Measurements from ENCODE around the gene ZBED5.
"Not testable (repeated sequence)": the region's sequence is repeated elsewhere in the genome, so short reads cannot be mapped to it uniquely, and the experiment has no call there.

ZBED5 gene

DNA sequence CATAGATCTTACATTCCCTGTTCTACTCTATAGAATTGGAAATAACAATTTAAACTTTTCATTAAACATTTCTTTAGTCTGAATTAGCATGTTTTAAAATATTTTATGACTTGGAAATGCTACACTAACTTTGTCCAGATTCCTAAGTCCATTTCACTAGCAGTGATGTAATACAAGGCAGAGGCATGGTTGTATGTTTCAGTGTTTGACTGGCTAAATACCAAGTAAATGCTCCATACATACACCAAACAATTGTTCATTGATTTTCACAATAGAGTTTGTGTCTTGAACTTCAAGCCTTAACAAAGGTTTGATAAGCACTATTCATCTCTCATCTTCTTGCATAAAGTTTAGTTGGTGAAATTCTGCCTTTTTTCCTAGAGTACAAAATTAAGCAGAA, 13.5 kb downstream of the ZBED5 start:
- no peak for DNase-seq (ENCODE audit: low read depth in 2 of 3, low spot score in 2 of 3)

DNA sequence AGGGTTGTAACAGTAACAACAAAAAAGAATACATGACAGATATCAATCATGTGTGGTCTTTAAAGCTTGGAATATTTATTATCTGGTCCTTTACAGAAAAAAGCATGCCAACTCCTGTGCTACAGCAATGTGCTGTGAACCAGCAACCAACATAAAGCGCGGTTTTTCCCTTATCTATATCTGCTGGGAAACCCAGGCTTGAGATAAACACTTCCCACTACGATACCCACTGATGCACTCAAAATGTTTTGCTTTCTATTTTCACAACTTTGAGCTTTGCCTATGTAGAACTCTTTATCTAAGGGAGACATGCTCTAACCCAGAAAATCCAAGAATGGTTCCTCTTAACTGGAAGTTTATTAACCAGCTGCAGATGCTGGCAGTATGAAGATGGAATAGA, 19.0 kb downstream of the ZBED5 start:
- DNase-seq (ENCODE audit: low read depth in 2 of 3, low spot score in 2 of 3) = no peak

DNA sequence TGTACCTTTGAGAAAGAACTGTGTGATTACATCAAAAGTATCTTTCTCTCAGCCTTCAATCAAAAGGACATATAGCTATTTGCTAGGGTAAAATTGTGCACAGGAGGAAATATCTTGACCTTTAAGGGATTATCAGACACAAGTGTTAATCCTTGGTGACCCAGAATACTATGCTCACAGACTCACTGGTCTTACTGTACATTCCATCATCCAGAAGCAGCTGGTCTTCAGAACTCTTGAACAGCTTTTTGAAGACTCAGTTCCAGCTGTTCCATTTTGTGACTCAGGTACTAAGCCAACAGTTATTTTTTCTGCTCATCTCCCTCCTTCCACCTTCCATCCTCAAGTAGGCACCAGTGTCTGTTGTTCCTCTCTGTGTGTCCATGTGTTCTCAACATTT, 19.8 kb downstream of the ZBED5 start:
- no peak for DNase-seq (ENCODE audit: low read depth in 2 of 3, low spot score in 2 of 3)

DNA sequence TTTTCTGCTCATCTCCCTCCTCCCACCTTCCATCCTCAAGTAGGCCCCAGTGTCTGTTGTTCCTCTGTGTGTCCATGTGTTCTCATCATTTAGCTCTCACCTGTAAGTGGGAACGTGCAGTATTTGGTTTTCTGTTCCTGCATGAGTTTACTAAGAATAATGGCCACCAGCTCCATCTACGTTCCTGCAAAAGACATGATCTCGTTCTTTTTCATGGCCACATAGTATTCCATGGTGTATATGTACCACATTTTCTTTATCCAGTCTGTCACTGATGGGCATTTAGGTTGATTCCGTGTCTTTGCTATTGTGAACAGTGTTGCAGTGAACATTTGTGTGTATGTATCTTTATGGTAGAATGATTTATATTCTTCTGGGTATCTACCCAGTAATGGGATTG, 21.0 kb downstream of the ZBED5 start:
- DNase-seq (ENCODE audit: low read depth in 2 of 3, low spot score in 2 of 3) = not testable (repeated sequence)

DNA sequence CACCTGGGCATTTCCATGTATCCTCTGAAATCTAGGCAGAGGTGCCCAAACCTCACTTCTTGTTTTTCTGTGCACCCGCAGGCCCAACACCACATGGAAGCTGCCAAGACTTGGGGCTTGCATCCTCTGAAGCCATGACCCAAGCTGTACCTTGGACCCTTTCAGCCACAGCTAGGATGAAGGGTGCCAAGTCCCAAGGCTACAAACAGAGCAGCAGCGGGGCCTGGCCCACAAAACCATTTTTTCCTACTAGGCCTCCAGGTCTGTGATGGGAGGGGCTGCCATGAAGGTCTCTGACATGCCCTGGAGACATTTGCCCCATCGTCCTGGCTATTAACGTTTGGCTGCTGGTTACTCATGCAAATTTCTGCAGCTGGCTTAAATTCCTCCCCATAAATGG, 28.7 kb downstream of the ZBED5 start:
- DNase-seq (ENCODE audit: low read depth in 2 of 3, low spot score in 2 of 3) = no peak

DNA sequence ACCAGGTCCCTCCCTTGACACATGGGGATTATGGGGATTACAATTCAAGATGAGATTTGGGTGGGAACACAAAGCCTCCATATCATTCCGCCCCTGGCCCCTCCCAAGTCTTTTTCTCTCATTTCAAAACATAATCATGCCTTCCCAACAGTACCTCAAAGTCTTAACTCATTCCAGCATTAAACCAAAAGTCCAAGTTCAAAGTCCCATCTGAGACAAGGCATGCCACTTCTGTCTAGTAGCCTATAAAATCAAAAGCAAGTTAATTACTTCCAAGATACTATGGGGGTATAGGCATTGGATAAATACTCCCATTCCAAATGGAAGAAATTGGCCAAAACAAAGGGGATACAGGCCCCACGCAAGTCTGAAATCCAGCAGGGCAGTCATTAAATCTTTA, 29.5 kb downstream of the ZBED5 start:
- DNase-seq (ENCODE audit: low read depth in 2 of 3, low spot score in 2 of 3) = no peak

DNA sequence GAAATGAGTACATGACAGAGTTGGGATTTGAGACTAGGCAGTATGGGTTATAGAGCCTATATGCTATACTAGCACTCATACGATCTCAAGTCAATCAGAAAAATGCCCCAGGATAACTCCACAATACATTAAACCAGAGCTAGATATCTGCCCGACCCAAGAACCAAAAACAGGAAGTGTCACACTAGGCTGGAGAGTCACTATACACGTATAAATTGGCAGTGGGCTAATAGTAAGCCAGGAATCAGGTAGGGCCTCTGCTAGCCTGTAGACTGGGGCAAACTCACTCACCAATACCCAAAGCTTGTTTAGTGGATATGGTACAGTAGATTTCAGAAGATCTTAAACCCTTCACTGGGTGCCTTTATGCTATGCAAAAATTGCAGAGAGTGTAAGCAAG, 33.0 kb downstream of the ZBED5 start:
- no peak for DNase-seq (ENCODE audit: low read depth in 2 of 3, low spot score in 2 of 3)

DNA sequence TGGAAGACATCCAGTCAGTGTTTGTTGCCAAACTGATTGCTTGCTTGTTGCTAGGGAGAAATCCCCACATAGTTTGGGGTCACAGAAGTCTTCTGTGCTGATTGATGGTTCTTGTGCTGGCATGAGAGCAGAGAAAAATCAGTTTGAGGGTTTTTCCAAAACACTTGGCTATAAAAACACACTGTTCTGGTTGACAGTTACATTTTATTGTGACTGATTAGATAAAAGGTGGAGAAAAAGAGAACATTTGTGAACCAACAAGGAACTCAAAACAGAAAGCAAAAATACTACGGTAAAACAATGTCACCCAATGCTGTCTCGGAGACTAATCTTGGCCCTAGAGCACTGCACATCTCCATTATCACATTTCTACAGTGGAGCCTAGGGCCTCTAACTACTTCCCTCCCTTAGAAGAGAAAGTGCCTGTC, 34.7 kb downstream of the ZBED5 start:
- DNase-seq (ENCODE audit: low read depth in 2 of 3, low spot score in 2 of 3) = no peak

DNA sequence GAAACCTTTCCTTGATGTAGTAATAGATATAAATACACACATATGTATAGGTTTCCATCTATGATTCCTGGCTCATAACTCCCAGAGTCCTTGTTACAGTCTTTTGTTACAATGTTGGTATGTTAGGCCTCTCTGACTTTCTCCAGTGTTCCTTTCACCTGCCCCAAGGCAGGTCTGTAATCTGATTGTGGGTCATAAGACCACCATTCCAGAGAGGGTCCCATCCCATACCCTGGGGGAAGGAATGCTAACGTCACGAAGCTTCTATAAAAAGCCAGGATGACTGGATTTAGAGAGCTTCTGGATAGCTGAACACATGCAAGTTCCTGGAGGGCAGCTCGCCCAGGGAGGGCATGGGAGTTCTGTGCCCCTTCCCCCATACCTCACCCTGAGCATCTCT, 35.4 kb downstream of the ZBED5 start:
- DNase-seq (ENCODE audit: low read depth in 2 of 3, low spot score in 2 of 3) = not testable (repeated sequence)

DNA sequence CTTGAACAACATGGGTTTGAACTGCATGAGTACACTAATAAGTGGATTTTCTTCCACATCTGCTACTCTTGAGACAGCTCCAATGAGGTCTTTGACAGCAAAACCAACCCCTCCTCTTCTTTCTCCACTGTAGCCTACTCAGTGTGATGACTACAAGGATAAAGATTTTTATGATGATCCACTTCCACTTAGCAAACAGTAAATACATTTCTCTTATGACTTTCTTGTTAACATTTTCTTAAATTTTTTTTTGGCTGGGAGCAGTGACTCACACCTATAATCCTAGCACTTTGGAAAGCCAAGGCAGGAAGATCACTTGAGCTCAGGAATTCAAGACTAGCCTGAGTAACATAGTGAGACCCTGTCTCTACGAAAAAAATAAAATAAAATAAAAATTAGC, 39.3 kb downstream of the ZBED5 start:
- DNase-seq (ENCODE audit: low read depth in 2 of 3, low spot score in 2 of 3) = no peak

DNA sequence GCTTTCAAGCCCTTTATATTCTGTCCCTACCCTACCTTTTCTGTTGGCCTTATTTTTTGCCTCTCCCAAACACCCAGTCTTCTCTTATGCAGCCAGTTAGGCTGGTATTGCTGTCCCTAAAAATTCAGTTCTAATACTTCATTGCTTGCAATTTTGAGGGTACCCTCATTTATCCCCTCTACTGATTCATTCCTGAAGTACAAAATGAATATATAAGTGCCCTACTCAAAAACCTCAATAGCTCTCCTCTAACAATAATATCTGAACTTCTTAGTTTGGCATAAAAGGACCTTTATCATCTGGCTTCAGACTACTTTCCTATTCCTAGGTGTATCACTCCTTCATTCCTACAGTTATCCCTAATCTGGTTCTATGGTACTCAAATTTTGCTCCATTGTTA, 43.9 kb downstream of the ZBED5 start:
- DNase-seq (ENCODE audit: low read depth in 2 of 3, low spot score in 2 of 3) = no peak

DNA sequence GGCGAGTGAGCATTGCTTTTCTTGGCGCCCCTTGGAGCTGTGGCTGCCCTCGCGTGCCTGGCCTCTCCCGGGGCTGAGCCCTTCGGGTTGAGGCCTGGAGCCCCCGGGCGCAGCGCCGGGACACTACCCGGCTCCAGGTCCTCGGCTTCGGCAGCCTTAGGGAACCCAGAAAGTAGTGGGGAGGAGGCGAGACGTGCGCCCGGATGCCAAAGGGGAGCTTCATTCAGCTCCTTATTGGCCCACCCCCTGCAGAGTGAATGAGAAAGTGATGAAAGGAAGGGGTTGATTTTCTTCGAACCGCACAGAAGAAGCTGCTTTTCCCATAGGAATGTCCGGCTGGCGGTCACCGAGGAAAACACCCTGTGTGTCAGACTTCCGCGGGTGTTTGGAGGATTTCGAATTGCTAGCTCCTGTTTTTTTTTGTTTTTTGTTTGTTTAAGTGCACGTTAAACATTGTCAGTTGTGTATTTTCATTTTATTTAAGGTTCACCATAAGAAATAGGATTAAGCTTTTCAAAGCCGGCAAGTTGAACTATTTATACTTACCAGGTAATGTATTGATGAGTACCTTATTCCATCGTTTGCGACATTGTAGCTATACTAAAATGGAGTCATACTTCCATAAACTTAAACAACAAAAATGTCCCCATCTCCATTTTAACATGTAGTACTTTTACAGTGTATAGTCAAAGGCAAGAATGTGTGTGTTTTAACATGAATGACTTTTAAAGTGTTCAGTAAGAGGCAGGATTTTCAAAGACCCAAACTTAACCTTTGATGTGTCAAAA, 48.3 kb downstream of the ZBED5 start:
- DNase-seq (ENCODE audit: low read depth in 2 of 3, low spot score in 2 of 3) = no peak

DNA sequence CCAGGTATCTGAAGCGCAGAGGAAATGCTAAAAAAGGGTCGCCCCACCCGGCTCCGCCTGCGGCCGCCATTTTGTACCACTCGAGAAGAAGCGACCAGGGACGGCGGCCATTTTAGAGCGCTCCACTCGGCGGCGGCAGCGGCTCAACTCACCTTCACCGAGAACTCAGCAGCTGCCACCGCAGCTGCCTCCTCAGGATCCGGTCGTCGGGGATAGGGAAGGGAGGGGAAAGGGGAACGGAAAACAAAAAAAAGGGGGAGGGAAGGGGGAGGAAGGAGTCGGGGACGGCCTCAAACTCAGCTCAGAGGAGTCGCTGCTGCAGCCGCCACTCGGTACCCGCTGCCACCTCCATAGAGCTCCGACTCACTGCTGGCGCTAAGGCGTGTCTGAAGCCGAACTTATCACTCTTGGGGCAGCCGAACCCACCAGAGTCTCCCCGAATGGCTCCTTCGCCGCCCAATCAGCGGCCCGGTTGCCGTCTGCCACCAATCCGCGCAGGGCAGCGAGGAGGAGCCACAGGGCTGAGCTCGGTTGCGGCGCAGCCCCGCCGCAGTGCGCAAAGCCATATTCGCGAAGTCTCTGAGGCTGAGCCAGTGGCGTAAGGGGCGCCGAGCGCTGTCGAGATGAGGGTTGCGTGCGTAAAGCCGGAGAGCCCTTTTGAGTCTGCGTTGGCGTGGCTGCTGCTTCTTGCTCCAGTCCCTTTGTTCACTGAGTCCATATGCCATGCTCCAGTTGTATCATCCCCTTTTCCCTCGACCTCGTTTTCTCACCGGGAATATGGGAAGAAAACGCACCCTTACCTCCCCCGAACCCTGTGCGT, 49.1 kb downstream of the ZBED5 start, which contains the start of gene EIF4G2:
EIF4G2 (minus strand) TSS at position 374 of the 820 bp plus-strand sequence.
- DNase-seq (ENCODE audit: low read depth in 2 of 3, low spot score in 2 of 3) = peak; percentile 87 to 97 (median 95)

DNA sequence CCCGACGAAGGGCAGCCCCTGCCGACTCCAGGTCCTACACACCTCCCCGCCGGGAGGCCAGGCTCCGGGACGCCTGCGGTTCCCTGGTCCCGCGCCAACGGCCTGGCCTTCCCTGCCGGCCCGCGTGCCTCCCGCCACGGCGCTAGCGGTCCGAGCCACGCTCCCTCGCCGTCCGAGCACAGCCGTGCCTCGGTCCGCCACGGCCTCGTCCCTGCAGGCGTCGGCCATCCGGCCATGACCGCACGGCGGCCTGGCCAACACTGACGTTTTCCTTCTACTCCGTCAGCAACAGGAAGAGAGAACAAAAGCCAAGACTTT, 49.7 kb downstream of the ZBED5 start:
- peak in 1 of 3 experiments; percentile 23 for DNase-seq (ENCODE audit: low read depth in 2 of 3, low spot score in 2 of 3)

DNA sequence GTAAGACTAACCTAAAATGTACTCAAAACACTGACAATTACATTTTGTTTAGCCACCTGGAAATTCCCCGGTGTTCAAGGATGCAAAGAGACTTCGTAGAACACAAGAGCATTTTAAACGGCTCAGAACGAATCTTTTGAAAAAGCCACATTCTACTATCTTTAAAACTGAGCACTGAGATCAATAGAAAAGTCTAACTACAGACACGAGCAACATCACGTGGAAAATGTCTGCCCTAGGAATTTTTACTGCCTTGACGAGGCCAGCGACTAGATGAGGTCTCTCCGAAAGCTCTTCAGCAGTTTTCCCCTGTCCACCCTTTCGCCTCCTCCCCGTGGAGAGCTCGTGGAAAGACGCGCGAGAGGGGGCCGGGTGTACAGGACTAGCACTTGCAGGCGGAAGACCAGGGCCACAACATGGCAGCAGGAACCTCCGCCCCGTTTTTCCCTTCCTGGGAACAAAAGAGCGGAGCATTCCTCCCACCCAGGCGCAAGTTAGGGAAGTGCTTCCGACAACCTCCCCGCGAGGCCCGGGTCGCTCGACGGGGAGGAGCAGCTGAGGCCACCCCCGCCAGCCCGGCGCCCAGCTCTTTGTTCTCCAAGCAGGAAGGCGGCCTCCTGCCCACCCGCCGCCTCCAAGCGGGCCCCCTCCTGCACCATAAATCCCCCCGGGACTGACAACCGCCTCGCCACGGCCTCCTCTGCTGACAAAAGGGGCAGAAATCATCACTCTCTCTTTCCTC, 50.2 kb downstream of the ZBED5 start:
- peak in 2 of 3 experiments; percentile 16 to 18 for DNase-seq (ENCODE audit: low read depth in 2 of 3, low spot score in 2 of 3)

DNA sequence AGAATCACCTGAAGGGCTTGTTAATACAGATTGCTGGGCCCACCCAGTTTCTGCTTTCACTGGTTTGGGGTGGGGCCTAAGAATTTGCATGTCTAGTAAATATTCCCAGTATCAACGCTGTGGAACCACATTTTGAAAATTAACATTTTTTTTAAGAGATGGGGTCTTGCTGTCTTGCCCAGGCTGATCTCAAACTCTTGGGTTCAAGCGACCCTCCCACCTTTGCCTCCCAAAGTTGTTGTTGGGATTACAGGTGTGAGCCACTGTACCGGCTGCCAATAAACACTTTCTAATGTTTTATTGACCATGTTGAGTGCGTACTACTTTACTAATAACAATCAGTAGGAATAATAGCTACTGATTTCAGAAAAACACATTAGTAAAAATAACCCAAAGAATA, 51.6 kb downstream of the ZBED5 start:
- no peak for DNase-seq (ENCODE audit: low read depth in 2 of 3, low spot score in 2 of 3)

DNA sequence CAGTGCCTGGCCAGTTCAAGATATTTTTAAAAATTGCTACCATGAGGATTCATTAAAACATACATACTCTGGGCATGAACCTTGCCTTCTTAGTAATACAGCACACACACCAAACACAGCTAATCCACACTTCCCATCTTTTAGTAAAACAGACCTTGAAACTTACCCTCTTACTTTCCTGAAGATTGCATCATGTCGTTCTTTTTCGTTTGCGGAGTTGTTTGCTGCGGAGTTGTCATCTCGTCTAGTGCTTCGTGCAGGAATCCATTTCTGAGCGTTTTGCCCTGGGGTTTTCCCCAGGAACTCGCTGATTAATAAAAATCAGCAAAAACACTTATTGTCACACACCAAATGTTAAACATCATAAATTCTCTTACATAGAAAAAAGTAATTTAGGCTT, 52.1 kb downstream of the ZBED5 start:
- DNase-seq (ENCODE audit: low read depth in 2 of 3, low spot score in 2 of 3) = no peak

DNA sequence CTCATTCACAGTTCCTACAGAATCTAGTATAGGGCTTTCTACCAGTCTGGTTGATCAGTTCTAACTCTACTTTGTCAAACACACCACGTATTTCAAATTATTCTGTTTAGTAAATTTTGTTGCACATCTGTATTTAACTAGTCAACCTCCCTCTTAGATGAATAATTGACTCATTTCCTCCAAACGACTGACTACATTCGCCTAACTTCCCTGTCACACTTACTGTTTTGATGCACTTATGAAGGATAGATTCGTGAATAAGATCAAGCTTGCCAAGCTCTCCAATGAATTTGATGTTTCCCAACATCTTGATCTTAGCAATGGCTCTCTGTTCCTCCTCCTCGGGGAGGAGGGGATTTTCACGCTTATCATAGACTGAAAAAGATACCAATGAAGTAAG, 54.2 kb downstream of the ZBED5 start:
- DNase-seq (ENCODE audit: low read depth in 2 of 3, low spot score in 2 of 3) = no peak

Measured in activated CD8-positive, alpha-beta memory T cell treated with anti-CD3 and anti-CD28 coated beads for 48 hours (primary cell).